ENCODE results near the gene NCAPG.
"Not testable (repeated sequence)": the region's sequence is repeated elsewhere in the genome, so short reads cannot be mapped to it uniquely, and the experiment has no call there.

Gene NCAPG

DNA sequence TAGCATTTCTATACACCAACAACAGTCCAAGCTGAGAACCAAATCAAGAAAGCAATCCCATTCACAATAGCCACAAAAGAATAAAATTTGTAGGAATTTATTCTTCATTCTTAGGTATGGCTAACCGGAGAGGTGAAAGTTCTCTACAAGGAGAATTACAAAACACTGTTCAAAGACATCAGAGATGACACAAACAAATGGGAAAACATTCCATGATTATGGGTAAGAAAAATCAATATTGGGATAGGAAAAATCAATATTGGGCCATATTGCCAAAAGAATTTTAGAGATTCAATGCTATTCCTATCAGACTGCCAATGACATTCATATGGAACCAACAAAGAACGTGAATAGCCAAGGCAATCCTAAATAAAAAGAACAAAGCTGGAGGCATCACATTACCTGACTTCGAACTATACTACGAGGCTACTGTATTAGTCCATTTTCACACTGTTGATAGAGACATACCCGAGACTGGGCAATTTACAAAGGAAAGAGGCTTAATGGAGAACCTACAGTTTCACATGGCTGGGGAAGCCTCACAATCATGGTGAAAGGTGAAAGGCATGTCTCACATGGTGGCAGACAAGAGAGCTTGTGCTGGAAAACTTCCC is 49.1 kb downstream of the NCAPG start:
- no peaks in the 10 kb centered on the region for H3F3A ChIP-seq (ENCODE audit: low read depth)
- H4K20me1 ChIP-seq (ENCODE audit: insufficient read depth, low read length, poor library complexity, severe bottlenecking): no peaks in the 10 kb centered on the region
- H3K79me2 ChIP-seq (ENCODE audit: insufficient read depth, low read length): no peaks in the 10 kb centered on the region
- no peaks in the 10 kb centered on the region for H3K27me3 ChIP-seq (ENCODE audit: insufficient read depth, low read length, poor library complexity, severe bottlenecking)
- H3K36me3 ChIP-seq (ENCODE audit: insufficient read depth, low read length): no peaks in the 10 kb centered on the region
- H3K4me1 ChIP-seq (ENCODE audit: insufficient read depth, low read length, poor library complexity, severe bottlenecking): no peaks in the 10 kb centered on the region
- H3K9ac ChIP-seq (ENCODE audit: low read depth, low read length, poor library complexity, severe bottlenecking): no peak overlapping the region
- TF ChIP-seq, protein P1, sequence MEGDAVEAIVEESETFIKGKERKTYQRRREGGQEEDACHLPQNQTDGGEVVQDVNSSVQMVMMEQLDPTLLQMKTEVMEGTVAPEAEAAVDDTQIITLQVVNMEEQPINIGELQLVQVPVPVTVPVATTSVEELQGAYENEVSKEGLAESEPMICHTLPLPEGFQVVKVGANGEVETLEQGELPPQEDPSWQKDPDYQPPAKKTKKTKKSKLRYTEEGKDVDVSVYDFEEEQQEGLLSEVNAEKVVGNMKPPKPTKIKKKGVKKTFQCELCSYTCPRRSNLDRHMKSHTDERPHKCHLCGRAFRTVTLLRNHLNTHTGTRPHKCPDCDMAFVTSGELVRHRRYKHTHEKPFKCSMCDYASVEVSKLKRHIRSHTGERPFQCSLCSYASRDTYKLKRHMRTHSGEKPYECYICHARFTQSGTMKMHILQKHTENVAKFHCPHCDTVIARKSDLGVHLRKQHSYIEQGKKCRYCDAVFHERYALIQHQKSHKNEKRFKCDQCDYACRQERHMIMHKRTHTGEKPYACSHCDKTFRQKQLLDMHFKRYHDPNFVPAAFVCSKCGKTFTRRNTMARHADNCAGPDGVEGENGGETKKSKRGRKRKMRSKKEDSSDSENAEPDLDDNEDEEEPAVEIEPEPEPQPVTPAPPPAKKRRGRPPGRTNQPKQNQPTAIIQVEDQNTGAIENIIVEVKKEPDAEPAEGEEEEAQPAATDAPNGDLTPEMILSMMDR (conservative IDR thresholded peaks at IDR 0.05; ENCODE audit: low read length): no peak
- TF ChIP-seq EZH2phosphoT487 (IDR thresholded peaks at IDR 0.05; ENCODE audit: borderline replicate concordance): no peak
- H3K9me2 ChIP-seq (replicated peaks; ENCODE audit: low read depth, low read length): no peaks in the 10 kb centered on the region
- H3K4me2 ChIP-seq (ENCODE audit: low read depth, low read length, poor library complexity, severe bottlenecking): no peak overlapping the region
- no peak overlapping the region for H2AFZ ChIP-seq (ENCODE audit: low read length)
- no peaks in the 10 kb centered on the region; the same call in 1 of the 2 replicates for H3K9me3 ChIP-seq (ENCODE audit: insufficient read depth, low read depth, low read length)
- no peak overlapping the region for H3K4me3 ChIP-seq (ENCODE audit: low read length, poor library complexity, severe bottlenecking)

DNA sequence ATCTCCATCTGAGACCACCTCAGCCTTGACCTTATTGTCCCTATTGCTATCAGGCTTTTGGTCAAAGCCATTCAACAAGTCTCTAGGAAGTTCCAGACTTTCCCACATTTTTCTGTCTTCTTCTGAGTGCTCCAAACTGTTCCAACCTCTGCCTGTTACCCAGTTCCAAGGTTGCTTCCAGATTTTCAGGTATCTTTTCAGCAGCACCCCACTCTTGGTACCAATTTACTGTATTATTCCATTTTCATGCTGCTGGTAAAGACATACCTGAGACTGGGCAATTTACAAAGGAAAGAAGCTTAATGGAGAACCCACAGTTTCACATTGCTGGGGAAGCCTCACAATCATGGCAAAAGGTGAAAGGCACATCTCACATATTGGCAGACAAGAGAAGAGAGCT is 51.1 kb downstream of the NCAPG start:
- H3K4me3 ChIP-seq (ENCODE audit: low read length, poor library complexity, severe bottlenecking); H3K9ac ChIP-seq (ENCODE audit: low read depth, low read length, poor library complexity, severe bottlenecking); H3K4me2 ChIP-seq (ENCODE audit: low read depth, low read length, poor library complexity, severe bottlenecking); H3K9me3 ChIP-seq (ENCODE audit: insufficient read depth, low read depth, low read length); H3K36me3 ChIP-seq (ENCODE audit: insufficient read depth, low read length); H3K9me2 ChIP-seq (replicated peaks; ENCODE audit: low read depth, low read length); H3K79me2 ChIP-seq (ENCODE audit: insufficient read depth, low read length); H3K4me1 ChIP-seq (ENCODE audit: insufficient read depth, low read length, poor library complexity, severe bottlenecking); H3K27me3 ChIP-seq (ENCODE audit: insufficient read depth, low read length, poor library complexity, severe bottlenecking); H2AFZ ChIP-seq (ENCODE audit: low read length); H4K20me1 ChIP-seq (ENCODE audit: insufficient read depth, low read length, poor library complexity, severe bottlenecking); H3F3A ChIP-seq (ENCODE audit: low read depth): not testable (repeated sequence)

DNA sequence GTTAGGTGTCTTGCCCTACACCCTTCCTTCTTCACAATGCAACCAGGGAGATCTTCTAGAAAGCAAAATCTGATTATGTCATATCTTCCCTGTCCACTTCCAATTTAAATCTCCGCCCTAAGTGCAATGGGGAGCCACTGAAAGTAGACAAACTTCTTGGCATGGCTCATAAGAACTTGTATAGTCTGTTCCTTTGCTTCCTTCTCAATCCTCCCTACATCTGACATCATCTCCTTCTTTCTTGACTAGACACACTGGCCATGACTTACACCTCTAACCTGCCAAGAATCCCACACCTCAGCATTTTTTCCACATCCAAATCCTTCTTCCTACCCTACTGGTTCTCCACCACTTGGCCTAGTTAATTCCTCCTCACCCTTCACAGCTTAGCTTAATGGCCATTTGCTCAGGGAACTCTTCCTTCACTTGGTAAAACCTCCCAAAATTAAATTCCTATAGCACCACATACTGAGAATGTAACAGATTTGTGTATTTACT is 55.1 kb downstream of the NCAPG start:
- Histone ChIP-seq H3K36me3 (ENCODE audit: insufficient read depth, low read length) (no peaks in the 10 kb centered on the region), H3K4me3 (ENCODE audit: low read length, poor library complexity, severe bottlenecking) (no peak overlapping the region), H4K20me1 (ENCODE audit: insufficient read depth, low read length, poor library complexity, severe bottlenecking) (no peaks in the 10 kb centered on the region)

More for the DNA sequence above, 55.1 kb downstream of the NCAPG start:
- Histone ChIP-seq H3K27me3 (ENCODE audit: insufficient read depth, low read length, poor library complexity, severe bottlenecking) (no peaks in the 10 kb centered on the region), H3K4me2 (ENCODE audit: low read depth, low read length, poor library complexity, severe bottlenecking) (no peak overlapping the region), H3K9me3 (ENCODE audit: insufficient read depth, low read depth, low read length) (no peaks in the 10 kb centered on the region; the same call in 1 of the 2 replicates), H3K9ac (ENCODE audit: low read depth, low read length, poor library complexity, severe bottlenecking) (no peak overlapping the region), H2AFZ (ENCODE audit: low read length) (no peak overlapping the region), H3K9me2 (replicated peaks; ENCODE audit: low read depth, low read length) (peaks cover 5% of the 10 kb centered on the region), H3K4me1 (ENCODE audit: insufficient read depth, low read length, poor library complexity, severe bottlenecking) (no peaks in the 10 kb centered on the region), H3F3A (ENCODE audit: low read depth) (no peaks in the 10 kb centered on the region), H3K79me2 (ENCODE audit: insufficient read depth, low read length) (no peaks in the 10 kb centered on the region)
- TF ChIP-seq EZH2phosphoT487 (IDR thresholded peaks at IDR 0.05; ENCODE audit: borderline replicate concordance): no peak
- TF ChIP-seq, protein P1 (conservative IDR thresholded peaks at IDR 0.05; ENCODE audit: low read length): no peak

Measured in Loucy (cell line).